ENCODE results near the gene KIRREL3. TPM values are rescaled to one million over a fixed set of nuclear protein-coding genes. Genes with fewer than 3 reads are reported as not detected.

The KIRREL3 gene
- total and polyA plus RNA-seq, 2 of the 8 experiments (the other 6 are each of a cell fraction or from before 2014, with no cell fraction given): 0.29 to 0.32 TPM

- Histone ChIP-seq H2AFZ (ENCODE audit: low read length) (no peak overlapping the region), H3K14ac (ENCODE audit: insufficient read length) (no peak overlapping the region), H3K23me2 (ENCODE audit: low read depth, low read length) (no peaks in the 10 kb centered on the region), H3K79me2 (ENCODE audit: control insufficient read depth in 1 of 2, insufficient read depth in 2 of 2, low read length in 2 of 2) (no peaks in the 10 kb centered on the region), H2BK15ac (ENCODE audit: low read length) (no peak overlapping the region), H3K9ac (replicated peaks in 1 of 4; ENCODE audit: extremely low read depth in 1 of 4, low read depth in 3 of 4, low read length in 3 of 4) (no peak overlapping the region), H3K9me3 (ENCODE audit: insufficient read depth in 2 of 2, low read depth in 1 of 2, low read length in 1 of 2) (no peaks in the 10 kb centered on the region), H3K4me2 (ENCODE audit: insufficient read depth in 1 of 2, low read depth in 2 of 2, low read length in 2 of 2) (no peak overlapping the region), H3K36me3 (ENCODE audit: control insufficient read depth in 2 of 4, insufficient read depth in 4 of 4, low read length in 3 of 4) (no peaks in the 10 kb centered on the region), H3K27me3 (replicated peaks in 1 of 4; ENCODE audit: control insufficient read depth in 3 of 4, extremely low read depth in 1 of 4, insufficient read depth in 3 of 4, low read length in 3 of 4) (no peaks in the 10 kb centered on the region), H3K4me3 (ENCODE audit: extremely low read depth in 1 of 4, insufficient read depth in 2 of 4, low read depth in 3 of 4, low read length in 4 of 4) (no peak overlapping the region), H3K23ac (ENCODE audit: insufficient read length) (no peak overlapping the region), H4K8ac (ENCODE audit: extremely low read depth, insufficient read depth, low read length) (no peak overlapping the region), H4K20me1 (replicated peaks in 1 of 2; ENCODE audit: control insufficient read depth in 1 of 2, insufficient read depth in 2 of 2, low read length in 2 of 2) (no peaks in the 10 kb centered on the region), H3K4me1 (replicated peaks in 1 of 4; ENCODE audit: control insufficient read depth in 3 of 4, insufficient read depth in 4 of 4, low read length in 3 of 4) (no peaks in the 10 kb centered on the region), H2BK120ac (replicated peaks; ENCODE audit: low read depth, low read length) (no peak overlapping the region), H2BK5ac (ENCODE audit: low read depth, low read length) (no peak overlapping the region), H2AK5ac (ENCODE audit: low read depth, low read length) (no peak overlapping the region), H4K5ac (ENCODE audit: insufficient read length, low read depth, low read length) (no peak overlapping the region), H3K79me1 (ENCODE audit: low read depth, low read length) (no peaks in the 10 kb centered on the region), H3K27ac (ENCODE audit: low read depth, low read length) (no peak overlapping the region), H2BK12ac (ENCODE audit: low read depth, low read length) (no peak overlapping the region), H3K18ac (ENCODE audit: extremely low read depth, low read length) (no peak overlapping the region), H3K56ac (replicated peaks; ENCODE audit: insufficient read length, low read depth, low read length) (no peak overlapping the region), H2BK20ac (ENCODE audit: low read length) (no peak overlapping the region), H4K91ac (replicated peaks; ENCODE audit: insufficient read length, low read length) (no peak overlapping the region), H3K4ac (replicated peaks; ENCODE audit: insufficient read length, low read depth, low read length) (no peak overlapping the region)
- TF ChIP-seq ASH2L (IDR thresholded peaks at IDR 0.05; ENCODE audit: low read length): no peak
- no peak for TF ChIP-seq POLR2AphosphoS5 (IDR thresholded peaks at IDR 0.05; ENCODE audit: low read depth, low read length)
- TF ChIP-seq ATF3 (IDR thresholded peaks at IDR 0.05; ENCODE audit: insufficient read depth, low read depth, low read length): no peak
- no peak for TF ChIP-seq BACH1 (IDR thresholded peaks at IDR 0.05; ENCODE audit: low read length)
- TF ChIP-seq RBBP5 (IDR thresholded peaks at IDR 0.05; ENCODE audit: borderline replicate concordance, low read depth, low read length): no peak
- TF ChIP-seq CREB1 (IDR thresholded peaks at IDR 0.05): no peak
- TF ChIP-seq PHF8 (conservative IDR thresholded peaks at IDR 0.05; ENCODE audit: low read depth, low read length): no peak
- no peak for TF ChIP-seq YY1 (IDR thresholded peaks at IDR 0.05; ENCODE audit: low read depth, low read length)
- DNase-seq (ENCODE audit: low read depth in 1 of 2, low spot score in 2 of 2): no peak
- no peak for FAIRE-seq
- CTCF ChIA-PET (ENCODE audit: partially characterized antibody): interaction anchor here (1.1 kb wide), 1 partner anchor 40 kb away, joined by 4 read pairs; no protein-coding TSS in a partner anchor
- 88% methylated on average over 9 of the region's 9 CpGs; no CpG with 5 or more reads in 1 of the 2 experiments for WGBS, 2 experiments (ENCODE audit: extremely low coverage in 1 of 2, insufficient coverage in 1 of 2, insufficient read length in 1 of 2, insufficient replicate concordance in 2 of 2, low coverage in 1 of 2, low lambda C conversion rate in 2 of 2, missing lambda C conversion rate in 1 of 2)
- POLR2A ChIA-PET (ENCODE audit: partially characterized antibody): no interaction called here
These were observed 324.0 kb downstream of the KIRREL3 start for GRCh38 chr11:126676536-126676935.

All from H1 (cell line).